ENCODE results near the gene CTNND2.

CTNND2 gene

GRCh38 chr5:10985091-10985720 is 919.0 kb downstream of the CTNND2 start:
- CTCF ChIA-PET: no interaction called here

GRCh38 chr5:10984021-10984715 is 920.1 kb downstream of the CTNND2 start:
- no peak for TF ChIP-seq CTCF (IDR thresholded peaks at IDR 0.05; ENCODE audit: insufficient read depth, low read length, missing control alignments)
- ChIA-PET CTCF (no interaction called here), POLR2A (no interaction called here)
- H3K4me3 ChIP-seq (ENCODE audit: low read depth, low read length): no peak overlapping the region
- DNase-seq (ENCODE audit: low read depth, low spot score): no peak

More at GRCh38 chr5:10985091-10985720, 919.0 kb downstream of the CTNND2 start:
- no peak overlapping the region for H3K4me3 ChIP-seq (ENCODE audit: low read depth, low read length)
- no peak for TF ChIP-seq CTCF (IDR thresholded peaks at IDR 0.05; ENCODE audit: insufficient read depth, low read length, missing control alignments)
- POLR2A ChIA-PET: no interaction called here
- DNase-seq (ENCODE audit: low read depth, low spot score): no peak

- DNase-seq (ENCODE audit: low read depth, low spot score): no peak
- POLR2A ChIA-PET: no interaction called here
- H3K4me3 ChIP-seq (ENCODE audit: low read depth, low read length): no peak overlapping the region
- no peak for TF ChIP-seq CTCF (IDR thresholded peaks at IDR 0.05; ENCODE audit: insufficient read depth, low read length, missing control alignments)
- CTCF ChIA-PET: no interaction called here
Measured at GRCh38 chr5:10982626-10983025, 921.6 kb downstream of the CTNND2 start.

GRCh38 chr5:10981932-10982331 is 922.3 kb downstream of the CTNND2 start:
- POLR2A ChIA-PET: no interaction called here
- no peak for TF ChIP-seq CTCF (IDR thresholded peaks at IDR 0.05; ENCODE audit: insufficient read depth, low read length, missing control alignments)
- CTCF ChIA-PET: no interaction called here
- H3K4me3 ChIP-seq (ENCODE audit: low read depth, low read length): no peak overlapping the region
- no peak for DNase-seq (ENCODE audit: low read depth, low spot score)

- TF ChIP-seq CTCF (IDR thresholded peaks at IDR 0.05; ENCODE audit: insufficient read depth, low read length, missing control alignments): no peak
- no peak overlapping the region for H3K4me3 ChIP-seq (ENCODE audit: low read depth, low read length)
- POLR2A ChIA-PET: interaction anchor here (0.7 kb wide), 1 partner anchor 53 kb away, joined by 3 read pairs; no protein-coding TSS in a partner anchor
- CTCF ChIA-PET: interaction anchor here (1.2 kb wide), 1 partner anchor 275 kb away, joined by 3 read pairs; no protein-coding TSS in a partner anchor
- DNase-seq (ENCODE audit: low read depth, low spot score): no peak
Measured at GRCh38 chr5:10977011-10977410, 927.2 kb downstream of the CTNND2 start.

GRCh38 chr5:10975945-10976344 is 928.3 kb downstream of the CTNND2 start:
- ChIA-PET CTCF (no interaction called here), POLR2A (no interaction called here)
- TF ChIP-seq CTCF (IDR thresholded peaks at IDR 0.05; ENCODE audit: insufficient read depth, low read length, missing control alignments): no peak
- H3K4me3 ChIP-seq (ENCODE audit: low read depth, low read length): no peak overlapping the region
- no peak for DNase-seq (ENCODE audit: low read depth, low spot score)
